Activated CD4-positive, alpha-beta T cell treated with anti-CD3 and anti-CD28 coated beads, Interleukin-2, amount 50 U/mL, for 24 hours (primary cell): ENCODE data around the gene SNX24.
"Not testable (repeated sequence)": the region's sequence is repeated elsewhere in the genome, so short reads cannot be mapped to it uniquely, and the experiment has no call there.

Experiments
- DNase-seq, 2 donors: peaks; one replicate each; pipeline ENCODE4 v3.0.0-alpha.2; 2020; ENCODE audit warnings: low read depth in 1 of 2, low spot score in 1 of 2

The SNX24 gene

GRCh38 chr5:122870219-122870856, 24.9 kb downstream of the SNX24 start:
- DNase-seq = no peak

DNA sequence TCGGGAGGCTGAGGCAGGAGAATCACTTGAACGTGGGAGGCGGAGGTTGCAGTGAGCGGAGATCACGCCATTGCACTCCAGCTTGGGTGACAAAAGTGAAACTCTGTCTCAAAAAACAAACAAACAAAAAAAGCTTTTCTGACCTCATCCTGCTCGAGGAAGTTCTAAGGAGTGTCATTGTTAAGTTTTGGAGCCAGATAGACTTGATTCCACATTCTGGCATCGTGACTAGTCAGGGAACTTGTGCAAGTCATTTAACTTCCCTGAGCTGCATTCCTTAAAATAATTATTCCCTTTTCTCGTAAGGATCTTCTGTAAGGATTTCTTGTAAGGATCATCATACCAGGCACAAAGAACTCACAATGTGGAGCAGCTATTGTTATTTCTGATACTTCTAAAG, 26.2 kb downstream of the SNX24 start:
- no peak for DNase-seq

DNA sequence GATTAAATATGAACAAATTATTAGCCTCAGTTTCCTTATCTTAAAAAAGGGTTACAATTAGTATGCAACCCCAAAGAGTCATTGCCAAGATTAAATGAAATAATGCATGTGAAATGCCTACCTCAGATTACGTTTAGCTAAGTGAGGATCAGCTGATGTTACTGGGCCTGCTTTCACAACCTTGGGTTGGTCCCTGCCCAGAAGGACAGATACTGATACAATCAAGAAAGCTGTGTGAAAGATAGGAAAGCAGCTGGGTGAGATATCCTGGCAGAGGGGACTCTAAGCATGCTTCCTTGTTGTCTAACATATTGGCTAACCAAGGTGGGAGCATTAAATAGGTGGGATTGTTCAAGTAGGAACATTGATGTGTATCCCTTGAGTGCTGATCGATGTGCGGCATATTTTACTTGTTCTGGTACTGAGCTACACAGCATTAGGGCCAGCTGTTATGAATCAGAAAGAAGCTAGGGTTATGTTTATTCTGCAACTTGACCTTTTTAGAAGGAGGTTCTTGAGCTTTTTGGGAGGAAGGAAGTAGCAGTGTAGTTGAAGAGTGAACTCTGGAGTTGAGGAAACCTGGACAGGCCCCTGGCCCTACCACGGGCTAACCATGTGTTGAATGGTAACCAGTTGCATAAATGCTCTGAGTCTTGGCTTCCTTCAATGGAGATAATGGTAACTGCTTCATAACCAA, 28.9 kb downstream of the SNX24 start:
- DNase-seq = no peak

- DNase-seq = no peak
Observed at GRCh38 chr5:122877518-122877917, 32.1 kb downstream of the SNX24 start.

DNA sequence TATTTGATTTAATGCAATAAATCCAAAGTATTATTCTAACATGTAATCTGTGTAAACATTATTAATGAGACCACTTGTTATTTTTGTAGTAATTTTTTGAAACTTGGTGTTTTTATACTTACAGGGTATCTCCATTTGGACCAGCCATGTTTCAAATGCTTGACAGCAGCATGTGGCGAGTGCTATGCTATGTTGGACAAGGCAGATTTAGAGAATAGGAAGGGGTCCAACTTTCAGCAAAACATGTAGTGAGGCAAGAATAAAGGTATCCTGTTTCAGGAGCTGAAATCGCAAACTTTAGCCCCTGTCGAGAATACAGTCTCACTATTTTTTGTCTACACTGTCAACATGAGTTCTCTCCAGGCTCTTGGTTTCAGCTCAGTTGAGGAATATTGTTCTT, 33.7 kb downstream of the SNX24 start:
- DNase-seq = no peak

DNA sequence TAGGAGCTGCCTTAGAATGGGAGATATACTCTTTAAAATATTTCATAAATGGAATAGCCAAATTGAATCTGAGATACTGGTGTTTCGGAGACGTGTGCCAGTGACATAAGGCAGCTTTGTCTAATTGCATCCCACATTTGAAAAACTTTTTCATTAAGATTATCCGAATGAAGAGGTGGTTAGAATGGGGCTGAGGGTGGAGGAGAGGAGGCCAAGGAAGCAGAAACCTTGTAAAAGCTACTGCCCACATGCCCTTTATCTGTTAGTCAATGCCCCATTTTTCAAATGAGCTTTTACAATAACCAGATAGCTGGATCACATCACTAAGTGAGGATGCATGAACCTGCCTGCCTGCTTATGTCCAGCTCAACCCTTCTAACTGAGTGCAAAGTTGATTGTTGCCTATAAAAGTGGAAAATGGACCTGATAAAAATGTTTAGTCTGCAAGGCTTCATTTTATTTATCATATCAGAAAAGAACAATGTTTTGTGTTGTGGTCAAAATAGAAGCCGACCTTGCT, 34.8 kb downstream of the SNX24 start:
- no peak for DNase-seq

GRCh38 chr5:122880749-122881148, 35.3 kb downstream of the SNX24 start:
- DNase-seq = no peak

- DNase-seq = no peak
Observed at GRCh38 chr5:122882831-122883230, 37.4 kb downstream of the SNX24 start.

DNA sequence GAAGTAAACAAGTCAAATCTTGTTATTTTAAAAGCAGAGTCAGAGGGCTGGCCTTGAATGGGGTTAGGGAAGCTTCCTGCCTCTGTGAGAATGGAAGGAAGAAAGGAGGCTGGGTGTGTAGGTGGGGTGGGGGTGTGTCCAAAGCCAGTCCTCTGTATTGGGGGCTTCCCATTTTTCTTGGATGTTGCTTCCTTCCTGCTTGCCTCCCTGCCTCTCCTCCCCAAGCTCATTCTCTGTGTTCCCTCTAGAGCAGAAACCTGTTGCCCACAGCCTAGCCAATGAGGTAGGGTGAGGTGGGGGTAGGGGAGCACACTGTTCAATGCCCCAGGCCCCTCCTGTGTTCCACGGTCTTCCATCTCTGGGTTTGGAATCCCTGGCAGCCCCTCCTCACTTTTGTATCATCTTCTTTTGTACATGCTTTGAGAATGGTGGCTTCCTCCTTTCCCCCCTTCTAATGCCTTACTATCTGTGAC, 39.7 kb downstream of the SNX24 start:
- no peak for DNase-seq

DNA sequence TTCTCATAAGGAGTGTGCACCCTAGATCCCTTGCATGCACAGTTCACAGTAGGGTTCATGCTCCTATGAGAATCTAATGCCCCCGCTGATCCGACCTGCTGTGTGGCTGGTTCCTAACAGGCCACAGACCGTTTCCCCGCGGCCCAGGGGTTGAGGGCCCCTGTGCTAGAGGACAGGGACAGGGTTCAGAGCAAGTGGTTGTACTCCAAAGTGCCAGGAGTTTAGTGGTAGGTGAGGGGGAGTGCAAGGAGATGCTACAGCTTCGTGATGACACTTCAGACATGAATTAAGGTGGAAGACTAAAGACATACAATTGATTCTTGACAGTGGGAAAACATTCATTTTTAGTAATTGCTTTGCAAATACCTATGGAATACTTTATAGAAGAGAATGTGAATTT, 40.5 kb downstream of the SNX24 start:
- DNase-seq = no peak

DNA sequence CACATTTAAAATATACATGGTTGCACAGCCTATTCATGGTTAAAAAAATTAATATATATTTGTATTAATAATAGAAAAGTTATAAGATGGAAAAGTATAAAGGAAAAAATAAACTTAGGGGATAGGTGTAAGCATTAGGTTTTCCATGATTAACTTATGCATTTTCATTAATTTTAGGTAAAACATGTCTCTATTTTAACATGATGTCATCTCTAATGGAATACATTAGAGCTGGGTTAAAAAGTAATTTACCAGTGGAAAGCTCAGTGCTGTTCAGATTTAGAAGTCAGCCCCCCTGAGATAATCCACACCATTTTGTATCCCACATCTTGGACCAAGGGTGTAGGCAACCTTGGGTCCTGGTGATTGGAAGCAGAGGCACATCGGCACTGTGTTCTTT, 49.7 kb downstream of the SNX24 start:
- DNase-seq = no peak

GRCh38 chr5:122896598-122897282, 51.3 kb downstream of the SNX24 start:
- no peak for DNase-seq

GRCh38 chr5:122897283-122897602, 51.8 kb downstream of the SNX24 start:
- DNase-seq = no peak

DNA sequence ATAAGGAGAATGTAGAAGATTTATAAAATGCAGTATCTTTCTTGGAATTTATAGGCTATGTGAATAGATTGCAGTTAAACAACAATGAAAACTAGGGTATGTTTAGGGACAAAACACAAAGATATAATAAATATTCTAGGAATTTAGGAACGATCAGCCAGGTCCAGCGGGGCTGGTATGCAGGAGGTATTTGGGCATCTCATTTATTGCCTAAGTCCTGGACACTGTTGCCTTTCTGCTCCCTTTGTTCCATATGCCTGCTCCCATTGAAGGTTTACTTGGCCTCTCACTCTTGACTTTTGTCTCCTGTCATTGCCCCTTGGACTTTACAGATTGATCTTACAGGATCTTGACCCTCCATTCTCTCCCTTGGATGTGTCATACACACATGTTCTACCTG, 55.9 kb downstream of the SNX24 start:
- no peak for DNase-seq

- no peak for DNase-seq
Observed at GRCh38 chr5:122902263-122902662, 56.9 kb downstream of the SNX24 start.

DNA sequence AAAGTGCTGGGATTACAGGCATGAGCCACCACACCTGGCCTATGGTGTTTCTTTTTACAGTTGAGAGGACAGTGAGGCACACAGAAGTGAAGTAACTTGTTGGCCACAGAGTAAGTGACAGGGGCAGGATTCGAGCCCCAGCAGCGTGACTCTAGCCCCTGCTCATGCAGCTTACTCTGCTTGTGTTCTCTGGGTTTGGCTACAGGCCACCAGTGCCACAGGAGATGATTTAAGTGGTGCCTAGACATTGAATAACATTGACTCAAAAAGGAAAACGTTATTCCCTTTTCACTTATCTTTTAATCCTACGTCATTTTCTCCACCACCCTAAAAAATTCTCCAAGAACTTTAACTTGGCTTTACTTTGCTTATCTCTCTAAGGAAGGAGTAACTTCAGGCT, 61.4 kb downstream of the SNX24 start:
- no peak for DNase-seq

DNA sequence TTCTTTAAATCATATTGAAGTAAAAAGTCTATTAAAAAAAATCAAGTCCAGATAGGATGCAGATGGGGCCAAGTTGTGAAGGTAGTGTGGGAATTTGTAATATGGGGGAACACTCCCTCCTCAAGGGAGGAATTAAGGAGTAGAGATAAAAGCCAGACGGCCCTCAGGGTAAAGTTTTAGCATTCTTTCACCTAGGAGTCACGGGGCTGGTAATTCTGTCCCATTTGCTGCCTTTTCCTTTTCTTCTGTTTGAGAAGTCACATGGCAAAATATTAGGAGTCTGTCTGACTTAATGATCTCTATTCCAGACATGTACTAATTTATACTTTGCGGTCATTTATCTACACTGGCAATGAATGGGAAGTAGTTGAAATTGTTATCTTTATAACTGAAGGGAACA, 61.9 kb downstream of the SNX24 start:
- no peak for DNase-seq

DNA sequence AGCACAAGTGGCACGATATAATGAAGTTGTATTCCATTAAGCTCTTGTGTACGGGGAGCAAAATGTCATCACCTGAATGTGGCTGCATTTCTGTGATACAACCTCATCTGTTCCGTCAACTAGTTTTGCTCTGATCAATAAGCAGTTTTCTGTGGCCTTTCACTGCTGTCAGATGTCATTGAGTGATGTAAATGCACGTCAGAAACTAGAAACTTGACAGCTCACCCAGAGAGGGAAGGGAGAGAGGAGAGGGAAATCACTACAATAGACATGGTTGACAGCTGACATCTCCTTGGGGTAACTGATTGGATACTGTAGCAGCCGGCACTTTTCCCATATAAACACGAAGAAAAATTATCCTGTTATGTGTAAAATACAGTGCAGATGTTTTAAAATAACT, 62.7 kb downstream of the SNX24 start:
- no peak for DNase-seq

GRCh38 chr5:122908662-122909061, 63.2 kb downstream of the SNX24 start:
- DNase-seq = no peak

- no peak for DNase-seq
Observed at GRCh38 chr5:122909470-122910100, 64.2 kb downstream of the SNX24 start.

- DNase-seq = not testable (repeated sequence)
Observed at GRCh38 chr5:122913436-122913835, 68.0 kb downstream of the SNX24 start.
